Muscle layer of duodenum (tissue), 2 donors: Measurements from ENCODE around the gene DACT3.
A peak's percentile ranks its signal among the peaks of the same experiment; 100 is the strongest.

ENCODE experiments used
- H3K27ac ChIP-seq: one replicate; pipeline ENCODE4 v1.7.0; 2013; ENCODE audit warnings: mild to moderate bottlenecking, low read length
- H3K27me3 ChIP-seq: one replicate; pipeline ENCODE4 v1.7.0; 2013; ENCODE audit warnings: low read depth, mild to moderate bottlenecking, control low read depth, low read length
- H3K36me3 ChIP-seq, 2 donors: one replicate each; pipeline ENCODE4 v1.7.0; 2013; ENCODE audit warnings: low read length in 2 of 2, control low read depth in 1 of 2, mild to moderate bottlenecking in 1 of 2; ENCODE audit not compliant: insufficient read depth in 2 of 2, control insufficient read depth in 1 of 2
- H3K4me1 ChIP-seq, 2 donors: one replicate each; pipeline ENCODE4 v1.7.0; 2013; ENCODE audit warnings: low read length in 2 of 2, mild to moderate bottlenecking in 2 of 2, control low read depth in 1 of 2, moderate library complexity in 1 of 2; ENCODE audit not compliant: insufficient read depth in 2 of 2, control insufficient read depth in 1 of 2
- H3K4me3 ChIP-seq, 2 donors: one replicate each; pipeline ENCODE4 v1.7.0; 2013; ENCODE audit warnings: low read length in 2 of 2, low read depth in 1 of 2, mild to moderate bottlenecking in 1 of 2
- H3K9me3 ChIP-seq, 2 donors: one replicate each; pipeline ENCODE4 v1.7.0; 2013; ENCODE audit warnings: low read length in 2 of 2, control low read depth in 1 of 2, mild to moderate bottlenecking in 1 of 2; ENCODE audit not compliant: control insufficient read depth in 1 of 2
- donor health status: healthy.

Gene DACT3

GRCh38 chr19:46661735-46662592, 982 bp upstream of the DACT3 start:
- Histone ChIP-seq H3K27ac (peak overlapping the region; percentile 74), H3K4me3 (peak overlapping the region; percentile 72 to 75), H3K9me3 (no peaks in the 10 kb centered on the region), H3K36me3 (no peaks in the 10 kb centered on the region), H3K4me1 (peaks cover 4 to 30% of the 10 kb centered on the region in 2 donors), H3K27me3 (no peaks in the 10 kb centered on the region)

- no peaks in the 10 kb centered on the region for H3K36me3 ChIP-seq
- peak overlapping the region; percentile 47 to 75 for H3K4me3 ChIP-seq
- H3K27me3 ChIP-seq: no peaks in the 10 kb centered on the region
- H3K4me1 ChIP-seq: peaks cover 4 to 31% of the 10 kb centered on the region in 2 donors
- H3K27ac ChIP-seq: peak overlapping the region; percentile 23
- no peaks in the 10 kb centered on the region for H3K9me3 ChIP-seq
Observed at GRCh38 chr19:46660551-46661019, 397 bp downstream of the DACT3 start.

GRCh38 chr19:46660008-46660517, 919 bp downstream of the DACT3 start:
- H3K9me3 ChIP-seq: no peaks in the 10 kb centered on the region
- peak overlapping the region; percentile 47 to 75 for H3K4me3 ChIP-seq
- H3K4me1 ChIP-seq: peaks cover 4 to 36% of the 10 kb centered on the region in 2 donors
- peak overlapping the region; percentile 23 for H3K27ac ChIP-seq
- no peaks in the 10 kb centered on the region for H3K27me3 ChIP-seq
- no peaks in the 10 kb centered on the region for H3K36me3 ChIP-seq

- H3K4me3 ChIP-seq: peak overlapping the region; percentile 47 to 75
- H3K9me3 ChIP-seq: no peaks in the 10 kb centered on the region
- H3K4me1 ChIP-seq: peaks cover 4 to 41% of the 10 kb centered on the region in 2 donors
- no peaks in the 10 kb centered on the region for H3K27me3 ChIP-seq
- H3K27ac ChIP-seq: peak overlapping the region; percentile 10
- H3K36me3 ChIP-seq: no peaks in the 10 kb centered on the region
Observed at GRCh38 chr19:46659151-46660007, 1.6 kb downstream of the DACT3 start.

- Histone ChIP-seq H3K9me3 (no peaks in the 10 kb centered on the region), H3K27me3 (no peaks in the 10 kb centered on the region), H3K4me3 (no peak overlapping the region), H3K4me1 (peaks cover under 1 to 46% of the 10 kb centered on the region in 2 donors), H3K27ac (no peak overlapping the region), H3K36me3 (no peaks in the 10 kb centered on the region)
Observed at GRCh38 chr19:46656541-46656940, 4.4 kb downstream of the DACT3 start.

- no peaks in the 10 kb centered on the region for H3K27me3 ChIP-seq
Observed at GRCh38 chr19:46654621-46655152, 6.3 kb downstream of the DACT3 start.

GRCh38 chr19:46650445-46650844, 10.5 kb downstream of the DACT3 start:
- Histone ChIP-seq H3K27ac (no peak overlapping the region), H3K9me3 (no peaks in the 10 kb centered on the region), H3K27me3 (no peaks in the 10 kb centered on the region), H3K36me3 (peaks cover 0 to 7% of the 10 kb centered on the region in 2 donors), H3K4me3 (no peak overlapping the region), H3K4me1 (peaks cover 0 to 18% of the 10 kb centered on the region in 2 donors)

More at GRCh38 chr19:46654621-46655152, 6.3 kb downstream of the DACT3 start:
- H3K27ac ChIP-seq: no peak overlapping the region
- H3K4me3 ChIP-seq: peak overlapping the region in 1 of 2 donors; percentile 5
- H3K4me1 ChIP-seq: peaks cover 0 to 34% of the 10 kb centered on the region in 2 donors
- no peaks in the 10 kb centered on the region for H3K36me3 ChIP-seq
- no peaks in the 10 kb centered on the region for H3K9me3 ChIP-seq

GRCh38 chr19:46648961-46649960, 11.7 kb downstream of the DACT3 start:
- no peaks in the 10 kb centered on the region for H3K9me3 ChIP-seq
- no peaks in the 10 kb centered on the region for H3K27me3 ChIP-seq
- H3K36me3 ChIP-seq: peaks cover 0 to 7% of the 10 kb centered on the region in 2 donors
- peaks cover 0 to 7% of the 10 kb centered on the region in 2 donors for H3K4me1 ChIP-seq
- no peak overlapping the region for H3K4me3 ChIP-seq
- no peak overlapping the region for H3K27ac ChIP-seq

- Histone ChIP-seq H3K9me3 (no peaks in the 10 kb centered on the region), H3K27me3 (no peaks in the 10 kb centered on the region), H3K4me3 (no peak overlapping the region), H3K36me3 (peaks cover 0 to 7% of the 10 kb centered on the region in 2 donors), H3K27ac (no peak overlapping the region), H3K4me1 (no peaks in the 10 kb centered on the region)
Observed at GRCh38 chr19:46648060-46648960, 12.7 kb downstream of the DACT3 start.
